ENCODE data around the gene EVC2.

EVC2 gene

DNA sequence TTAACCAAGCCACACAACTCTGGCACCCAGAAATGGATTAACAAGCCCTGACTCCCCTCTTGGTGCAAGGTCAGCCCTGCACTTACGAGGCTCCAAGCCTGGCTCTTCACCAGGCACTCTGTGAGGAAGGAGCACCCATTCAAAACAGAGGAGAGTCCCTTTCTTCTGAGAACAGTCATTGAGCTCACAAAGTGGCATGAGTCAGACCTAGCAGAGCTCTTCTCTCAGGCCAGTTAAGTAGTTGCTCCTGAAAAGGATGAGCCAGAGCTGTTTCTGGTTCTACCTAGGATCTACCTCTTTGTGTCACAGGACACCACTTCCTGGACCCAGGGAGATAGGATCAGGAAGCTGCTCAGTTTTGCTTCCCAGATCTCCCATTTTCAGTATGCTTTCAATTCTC, 48.2 kb downstream of the EVC2 start:
- DNase-seq: no peak

DNA sequence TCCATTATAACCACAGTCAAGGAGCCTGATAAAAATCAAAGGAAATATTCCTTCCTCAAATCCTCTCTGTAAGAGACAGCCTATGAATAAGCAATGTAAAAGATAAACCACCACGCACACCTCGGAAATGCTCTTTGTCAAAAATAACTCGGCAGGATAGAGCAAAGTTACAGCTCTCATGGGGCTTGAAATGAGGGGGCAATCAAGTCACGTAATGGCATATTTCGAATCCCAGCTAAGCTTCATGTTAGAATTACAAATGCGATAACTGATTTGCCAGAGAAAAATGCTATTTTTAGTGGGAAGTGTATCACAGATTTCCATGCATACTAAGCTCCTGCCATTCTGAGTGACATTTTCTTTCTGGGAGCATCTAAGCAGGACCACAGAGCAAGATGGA, 49.4 kb downstream of the EVC2 start:
- DNase-seq: no peak

DNA sequence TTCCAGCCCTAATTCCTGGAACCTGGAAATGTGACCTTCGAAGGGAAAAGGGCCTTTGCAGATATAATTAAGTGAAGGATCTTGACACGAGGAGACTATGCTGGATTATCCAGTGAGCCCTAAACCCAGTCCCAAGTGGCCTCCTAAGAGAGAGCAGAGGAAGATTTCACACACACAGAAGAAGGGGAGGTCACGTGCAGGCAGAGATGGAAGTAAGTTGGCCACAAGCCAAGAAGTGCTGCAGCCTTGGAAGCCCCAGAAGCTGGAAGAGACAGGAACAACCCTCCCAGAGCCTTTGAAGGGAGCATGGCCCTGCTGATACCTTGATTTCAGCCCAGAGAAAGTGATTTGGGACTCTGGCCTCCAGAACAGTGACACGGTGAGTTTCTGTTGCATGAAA, 51.9 kb downstream of the EVC2 start:
- DNase-seq: no peak

DNA sequence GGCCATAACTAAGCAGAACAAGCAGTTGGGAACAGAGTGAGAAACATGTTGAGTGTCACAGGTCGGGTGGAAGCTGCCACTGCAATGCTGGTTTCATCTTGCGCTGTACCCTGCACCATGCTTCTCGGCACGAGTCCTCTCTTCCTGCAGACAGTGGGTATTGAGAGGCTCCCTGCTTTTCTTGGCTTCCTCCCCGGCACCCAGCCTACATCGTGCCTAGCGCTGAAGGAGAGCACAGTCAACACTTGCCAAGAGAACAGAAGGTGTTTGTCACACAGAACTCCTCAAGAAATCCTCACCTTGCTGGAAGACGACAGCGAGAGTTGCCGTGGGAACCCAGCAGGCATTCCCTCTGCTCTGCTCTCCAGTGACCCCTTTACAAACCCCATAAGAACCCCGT, 53.6 kb downstream of the EVC2 start:
- DNase-seq: no peak

DNA sequence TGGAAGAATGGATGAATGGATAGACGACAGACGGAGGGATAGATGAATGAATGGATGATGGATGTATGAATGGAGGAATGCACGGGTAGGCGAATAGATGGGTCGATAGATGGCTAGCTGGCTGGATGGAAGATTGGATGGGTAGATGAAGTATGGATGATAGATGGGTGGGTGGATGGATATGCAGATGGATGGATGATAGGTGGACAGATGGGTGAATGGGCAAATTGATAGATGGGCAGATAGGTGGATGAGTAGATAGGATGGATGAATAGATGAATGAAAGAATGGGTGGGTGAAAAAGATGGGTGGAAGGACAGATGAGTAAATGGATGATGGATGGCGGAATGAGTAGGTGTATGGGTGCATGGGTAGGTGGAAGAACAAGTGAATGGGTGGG, 57.3 kb downstream of the EVC2 start:
- no peak for DNase-seq

DNA sequence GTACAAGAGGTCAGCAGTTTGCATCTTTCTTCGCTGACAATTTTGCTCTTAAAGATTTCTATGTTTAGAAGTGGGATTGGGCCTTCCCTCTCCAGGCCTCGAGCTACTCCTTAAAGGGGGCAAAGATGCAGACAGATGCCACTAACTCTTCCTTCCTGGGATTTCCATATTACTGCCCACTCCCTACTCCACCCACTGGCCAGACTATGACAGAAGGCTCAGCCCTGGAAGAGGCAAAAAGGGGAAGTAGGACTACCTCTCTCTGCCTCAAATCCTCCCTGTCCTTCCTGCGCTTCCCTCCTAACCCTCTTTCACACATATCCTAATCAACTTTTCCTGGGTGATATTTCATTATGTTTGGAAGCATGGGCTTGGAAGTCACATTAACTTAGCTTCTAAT, 58.3 kb downstream of the EVC2 start:
- DNase-seq: no peak

DNA sequence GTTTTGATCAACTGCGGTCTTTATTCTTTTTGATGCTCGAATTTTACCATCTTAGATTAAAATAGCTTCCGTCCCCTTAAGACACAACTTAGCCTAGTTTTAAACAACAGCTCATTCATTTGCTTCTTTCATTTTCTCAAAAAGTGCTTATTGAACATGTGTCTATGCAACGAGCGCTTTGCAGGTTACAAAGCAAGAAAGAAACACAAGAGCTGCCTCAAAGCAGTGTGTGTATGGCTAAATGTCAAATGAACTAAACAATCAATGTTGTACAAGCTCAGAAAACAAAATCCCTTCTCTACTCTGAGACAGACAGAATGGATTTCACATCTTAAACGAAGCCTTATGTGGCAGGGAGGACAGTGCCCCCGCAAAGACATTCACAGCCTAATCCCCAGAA, 61.0 kb downstream of the EVC2 start:
- DNase-seq: no peak

DNA sequence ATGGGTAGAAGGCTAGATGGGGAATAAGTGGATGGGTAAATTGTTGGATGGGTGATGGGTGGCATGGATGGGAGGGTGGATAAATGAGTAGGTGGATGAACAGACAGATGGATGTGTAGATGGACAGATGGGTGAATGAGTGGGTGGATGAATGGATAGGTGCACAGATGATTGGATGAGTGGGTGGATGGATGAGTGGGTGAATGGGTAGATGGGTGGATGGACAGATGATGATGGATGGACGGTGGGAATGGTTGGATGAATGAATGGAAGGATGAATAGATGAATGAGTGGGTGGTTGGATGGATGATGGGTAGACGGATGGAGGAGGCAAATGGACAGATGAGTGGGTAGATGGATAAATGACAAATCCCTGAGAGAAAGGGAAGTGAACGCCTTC, 68.3 kb downstream of the EVC2 start:
- DNase-seq: no peak

DNA sequence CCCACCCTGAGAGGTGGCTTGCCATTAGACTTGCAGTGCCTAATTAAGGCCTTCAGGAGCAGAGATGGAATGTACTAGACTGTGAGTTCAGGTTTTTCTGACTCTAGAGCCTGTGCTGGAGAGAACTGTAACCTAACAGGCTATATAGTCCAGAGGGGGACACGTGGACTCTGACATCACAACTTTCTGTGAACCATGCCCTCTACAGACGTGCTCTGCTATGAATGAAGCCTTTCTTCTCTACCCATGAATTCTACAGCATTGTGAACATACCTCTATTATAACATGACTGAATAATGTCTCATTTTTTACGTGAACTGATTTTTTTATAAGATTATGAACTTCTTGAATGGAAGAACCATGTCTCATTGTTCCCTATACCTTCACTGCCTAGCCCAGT, 68.8 kb downstream of the EVC2 start:
- DNase-seq: no peak

DNA sequence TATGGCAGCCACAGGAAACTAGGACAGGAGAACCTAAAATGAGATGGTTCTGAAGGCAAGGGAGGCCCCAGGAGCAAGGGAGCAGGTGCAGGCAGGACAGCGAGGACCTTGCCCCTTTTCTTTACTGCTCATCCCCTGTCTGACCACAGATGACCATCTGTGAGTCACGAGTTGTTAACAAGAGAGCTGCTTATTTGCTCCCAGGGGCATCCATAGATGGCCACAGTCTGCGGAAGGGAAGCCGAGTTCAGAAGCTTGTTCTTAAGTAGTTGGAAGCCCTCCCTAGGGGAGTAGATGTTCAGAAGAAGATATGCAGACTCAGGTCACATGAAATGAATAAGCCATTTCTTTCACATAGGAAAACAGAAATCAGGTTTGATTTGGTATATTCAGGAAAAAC, 69.4 kb downstream of the EVC2 start:
- no peak for DNase-seq

DNA sequence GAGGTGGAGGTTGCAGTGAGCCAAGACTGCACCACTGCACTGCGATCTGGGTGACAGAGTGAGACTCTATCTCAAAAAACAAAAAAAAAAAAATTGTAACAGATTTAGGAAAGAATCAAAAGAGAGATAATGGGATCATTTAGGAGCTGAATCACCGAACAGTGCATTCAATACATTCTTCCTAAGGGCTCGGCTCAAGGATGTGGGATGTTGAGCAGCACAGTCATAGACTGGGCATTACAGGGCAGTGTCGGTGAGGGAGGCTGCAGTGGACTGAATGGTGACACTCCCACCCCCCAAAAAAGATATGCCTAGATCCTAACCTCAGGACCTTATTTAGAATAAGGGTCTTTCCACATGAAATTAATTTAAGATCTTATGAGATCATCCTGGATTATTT, 70.0 kb downstream of the EVC2 start:
- DNase-seq: no peak

DNA sequence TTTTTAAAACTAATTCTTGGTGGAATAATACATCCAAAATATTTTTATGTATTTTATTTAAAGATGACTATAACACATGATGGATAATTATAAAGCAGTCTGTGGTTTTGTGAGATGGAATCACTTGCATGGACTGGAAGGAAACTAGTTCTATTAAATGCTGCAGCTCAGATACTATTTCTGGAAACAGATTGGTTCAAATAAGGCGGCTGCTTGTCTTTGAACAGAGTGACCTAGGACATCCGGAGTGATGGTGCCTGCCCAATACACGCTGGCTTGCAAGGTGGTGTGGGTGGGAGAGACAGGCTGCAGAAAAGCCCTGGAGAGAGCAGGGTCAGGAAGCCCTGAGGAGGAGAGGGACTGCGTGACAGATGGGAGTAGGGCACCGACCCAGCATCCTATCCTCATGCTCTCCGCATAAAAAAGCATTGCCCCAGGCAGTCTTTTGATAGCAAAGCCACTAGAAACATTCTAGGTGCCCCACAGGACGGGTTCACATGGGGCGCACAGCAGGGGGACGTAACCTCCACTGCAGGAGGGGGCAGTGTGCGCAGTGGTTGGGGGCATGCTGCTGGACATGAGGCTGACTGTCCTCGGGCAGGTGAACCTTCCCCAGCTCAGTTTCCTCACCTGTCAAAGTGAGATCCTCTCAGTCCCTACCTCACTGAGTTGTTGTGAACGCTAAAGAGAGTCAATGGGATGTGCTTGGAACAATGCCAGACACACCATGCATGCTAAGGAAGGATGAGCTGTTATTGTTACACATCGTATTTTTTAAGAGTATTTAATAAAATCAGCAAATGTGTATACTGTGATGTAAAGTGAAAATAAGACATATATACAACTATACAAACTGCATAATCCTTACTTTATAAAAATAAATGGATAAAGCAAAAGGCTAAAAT, 71.3 kb downstream of the EVC2 start:
- DNase-seq: no peak

DNA sequence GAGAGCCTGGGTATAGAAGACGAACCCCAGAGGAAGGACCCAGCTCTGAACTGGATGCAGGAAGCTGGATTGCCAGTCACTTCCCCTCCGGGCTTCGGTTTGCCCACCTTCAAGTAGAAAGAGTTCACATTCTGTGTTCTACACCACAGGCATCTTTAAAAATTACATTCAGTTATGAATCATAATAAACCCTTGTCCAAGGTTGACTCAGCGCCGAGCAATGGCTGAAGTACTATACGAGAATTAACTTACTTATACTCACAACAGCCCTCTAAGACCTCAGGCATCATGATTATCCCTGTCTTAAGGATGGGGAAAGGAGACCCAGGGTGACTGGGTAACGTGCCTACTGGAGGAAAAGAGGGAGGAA, 72.5 kb downstream of the EVC2 start:
- no peak for DNase-seq

DNA sequence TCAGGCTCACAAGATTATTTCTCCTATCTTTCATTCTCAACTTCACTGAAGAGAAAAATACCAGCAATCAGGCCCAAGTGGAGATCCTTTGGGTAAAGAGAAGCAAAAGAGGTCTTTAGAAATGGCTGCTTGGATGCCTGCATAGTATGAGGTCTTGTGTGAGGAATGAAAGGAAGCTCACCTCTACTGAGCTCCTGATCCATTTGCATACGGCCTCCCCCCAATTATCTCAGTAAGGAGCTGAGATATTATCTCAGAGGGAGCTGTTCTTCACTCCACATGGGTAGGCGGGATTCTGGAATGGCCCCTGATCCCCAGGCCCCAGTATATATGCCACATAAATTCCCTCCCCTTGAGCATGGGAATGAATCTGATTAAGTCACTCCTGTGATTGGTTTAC, 75.8 kb downstream of the EVC2 start:
- no peak for DNase-seq

DNA sequence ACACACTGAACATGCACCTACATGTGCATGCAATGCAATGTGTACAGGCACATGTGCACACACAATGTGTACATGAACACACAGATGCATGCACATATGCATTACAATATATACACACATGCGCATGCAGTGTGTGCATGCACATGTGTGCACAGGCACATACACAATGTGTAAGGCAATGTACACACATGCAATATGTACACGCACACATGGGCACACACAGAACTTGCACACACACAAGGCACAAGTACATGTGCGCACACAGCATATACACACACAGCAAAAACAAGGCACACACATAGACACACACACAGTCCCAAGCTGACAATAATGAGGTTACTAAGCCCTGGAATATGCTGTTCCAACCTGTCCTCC, 76.3 kb downstream of the EVC2 start:
- no peak for DNase-seq

DNA sequence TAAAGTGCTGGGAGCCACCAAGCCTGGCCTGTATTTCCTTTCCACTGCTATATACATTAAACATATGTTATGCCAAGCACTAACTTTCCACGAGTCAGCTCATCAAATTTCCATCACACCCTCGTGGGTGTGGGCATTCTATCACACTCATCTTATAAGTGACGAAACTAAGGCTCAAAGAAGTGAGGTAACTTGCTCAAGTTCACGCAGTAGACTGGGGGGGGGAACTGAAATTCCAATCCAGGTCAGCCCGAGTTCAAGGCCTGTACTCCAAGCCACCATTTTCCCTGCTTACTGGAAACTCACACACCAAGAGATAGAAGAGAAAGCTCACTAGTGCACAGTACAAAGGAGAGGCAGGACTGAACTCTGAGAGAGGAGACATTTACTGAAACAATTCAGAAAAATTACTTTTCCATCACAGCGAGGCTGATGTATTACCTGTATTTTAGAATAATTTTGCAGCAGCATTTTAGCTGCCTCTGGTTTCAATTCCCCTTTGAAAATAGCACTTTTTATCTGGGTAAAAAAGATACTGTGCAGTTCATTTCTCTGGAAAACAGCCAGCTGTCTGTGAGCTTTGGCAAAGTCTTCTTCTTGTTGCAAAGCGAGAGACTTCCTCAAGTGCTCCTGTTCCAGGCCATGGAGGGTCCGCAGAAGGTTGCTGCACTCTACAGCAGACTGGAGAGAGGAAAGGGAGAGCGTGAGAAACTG, 76.8 kb downstream of the EVC2 start:
- no peak for DNase-seq

DNA sequence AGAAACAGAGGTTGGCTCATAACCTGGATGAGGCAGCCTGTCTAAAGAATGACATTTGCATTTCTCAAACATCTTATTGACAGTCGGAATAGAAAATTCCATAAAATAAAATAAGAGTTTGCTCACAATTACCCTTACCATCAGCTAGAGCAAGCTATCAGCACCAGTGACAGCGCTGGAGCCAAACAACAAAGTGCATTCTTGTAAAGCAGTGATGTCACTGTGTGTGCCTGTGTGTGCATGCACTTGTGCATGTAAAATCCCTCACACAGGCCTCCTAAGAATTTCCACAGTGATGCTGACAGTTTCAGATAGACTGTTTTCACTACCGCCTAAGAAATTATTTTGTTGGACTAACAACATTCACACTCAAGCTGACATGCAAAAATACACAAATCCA, 77.6 kb downstream of the EVC2 start:
- no peak for DNase-seq

DNA sequence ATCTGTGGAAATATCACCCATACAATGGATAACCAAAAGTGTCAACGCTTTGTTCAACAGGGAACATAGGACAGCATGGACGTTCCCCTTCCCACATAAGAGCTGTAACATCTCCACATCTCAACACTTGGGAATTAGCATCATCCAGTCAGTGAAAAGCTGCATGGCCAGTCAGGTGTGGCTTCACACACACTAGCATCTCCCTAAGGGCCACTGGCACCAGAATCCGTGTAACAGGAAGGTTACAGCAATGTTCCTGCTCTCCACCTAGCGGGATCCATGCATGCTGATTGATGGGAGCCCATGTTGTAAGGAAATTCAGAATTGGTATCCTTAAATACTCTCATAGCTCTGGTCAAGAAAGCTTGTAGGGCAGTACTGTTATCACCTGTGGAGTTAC, 78.8 kb downstream of the EVC2 start:
- DNase-seq: no peak

DNA sequence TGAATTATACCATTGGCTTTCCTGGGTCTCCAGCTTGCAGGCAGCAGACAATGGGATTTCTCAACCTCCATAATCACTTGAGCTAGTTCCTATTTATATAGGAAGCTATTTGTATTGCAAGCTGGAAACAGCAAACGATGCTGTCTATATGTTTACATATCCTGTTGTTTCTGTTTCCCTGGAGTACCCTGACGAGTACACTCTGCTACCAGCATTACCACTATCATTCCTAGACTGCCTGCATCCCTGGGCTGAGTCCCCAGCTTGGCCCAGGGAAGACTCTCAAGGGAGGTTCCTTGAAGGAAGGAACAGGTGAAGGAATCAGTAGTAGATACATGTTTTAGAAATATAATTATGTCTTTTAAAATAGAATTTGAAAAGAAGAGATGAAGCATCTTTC, 81.4 kb downstream of the EVC2 start:
- no peak for DNase-seq

DNA sequence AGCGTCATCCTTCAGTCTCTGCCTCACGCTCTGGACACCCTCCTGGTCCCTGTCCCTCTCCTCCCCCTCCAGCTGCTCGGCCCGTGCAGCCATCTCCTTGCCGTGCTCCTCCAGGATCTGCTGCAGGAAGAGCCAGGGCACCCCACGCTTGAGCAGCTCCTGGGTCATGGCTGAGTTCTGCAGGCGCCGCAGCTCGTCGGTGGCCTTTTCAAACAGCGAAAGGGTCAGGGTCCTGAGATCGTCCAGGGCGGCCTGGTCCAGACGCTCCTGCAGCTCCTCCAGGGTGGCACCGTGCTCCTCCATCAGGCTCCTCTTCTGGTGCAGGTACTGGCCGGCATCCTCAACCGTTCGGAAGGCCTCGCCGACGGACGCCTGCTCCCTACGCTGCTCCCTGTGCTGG, 85.8 kb downstream of the EVC2 start:
- no peak for DNase-seq

DNA sequence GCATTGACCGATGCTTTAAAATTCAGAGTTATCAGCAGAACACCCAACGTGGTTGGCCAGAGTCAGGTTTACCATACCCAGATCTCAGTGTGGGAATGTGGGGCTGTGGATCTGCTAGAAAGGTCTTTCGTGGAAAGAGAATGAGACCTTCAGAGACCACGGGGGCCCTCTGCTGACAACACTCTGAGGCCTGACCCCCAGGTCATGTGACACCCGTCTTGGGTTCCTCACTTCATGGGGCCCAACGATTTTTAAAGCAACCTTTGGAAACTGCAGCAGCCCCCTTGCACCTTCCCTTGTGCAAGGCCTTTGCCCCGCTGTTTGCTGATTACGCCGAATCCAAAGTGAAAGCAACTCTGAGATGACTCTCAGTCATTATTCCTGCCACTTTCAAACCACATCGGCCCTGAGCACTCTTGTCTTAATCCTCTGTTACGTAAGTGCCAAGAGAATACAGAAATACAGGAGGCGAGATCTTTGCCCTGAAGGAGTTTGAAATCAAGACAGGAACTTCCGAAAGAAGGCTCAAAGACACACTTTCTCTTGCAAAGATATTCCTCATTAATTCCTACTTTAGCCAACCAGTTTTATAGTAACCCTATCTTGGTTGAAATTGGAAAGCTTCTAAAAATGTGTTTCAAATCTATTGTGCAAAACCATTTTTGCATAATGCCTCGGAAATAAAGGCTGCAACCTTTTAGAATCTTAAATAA, 88.3 kb downstream of the EVC2 start:
- DNase-seq: no peak

DNA sequence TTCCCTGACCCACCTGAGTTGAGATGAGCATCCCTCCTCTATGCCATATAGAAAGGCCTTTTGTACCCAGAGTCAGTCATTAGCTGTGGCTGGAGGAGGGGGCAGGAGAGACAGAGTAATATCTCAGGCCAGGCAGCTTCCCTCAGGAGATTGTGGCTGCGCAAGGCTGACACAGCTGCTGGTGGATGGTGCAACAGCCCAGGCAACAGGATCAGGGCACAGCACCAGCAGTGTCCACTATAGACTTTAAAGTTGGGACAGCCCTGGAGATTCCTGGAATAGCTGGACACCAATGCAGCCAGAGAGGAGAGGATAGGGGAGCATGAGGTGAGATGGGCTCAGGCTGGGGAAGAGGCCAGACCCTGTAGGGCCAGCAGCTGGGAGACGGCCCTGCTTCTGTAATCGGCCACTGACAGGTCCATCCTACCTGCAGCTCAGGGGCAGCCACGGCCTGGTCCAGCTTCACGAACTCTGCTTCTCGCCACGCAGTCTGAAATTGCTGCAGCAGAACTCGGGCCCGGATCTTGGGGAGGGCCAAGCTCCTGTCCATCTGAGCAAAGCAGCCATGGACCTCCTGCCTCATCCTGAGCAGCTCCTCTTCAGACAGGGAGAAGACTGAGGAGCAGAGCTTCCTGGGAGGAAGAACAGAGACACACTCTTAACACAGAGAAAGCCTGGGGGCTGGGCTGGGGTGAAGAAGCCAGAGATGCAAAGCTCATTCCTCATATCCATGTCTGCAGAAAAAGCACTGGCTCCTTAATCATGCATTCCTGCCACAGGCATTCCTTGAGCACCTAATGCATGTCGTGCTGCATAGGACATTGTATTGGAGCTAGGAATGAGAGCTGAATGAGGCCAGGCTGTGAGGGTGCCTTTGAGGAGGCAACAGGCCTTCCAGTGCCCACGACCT, 90.1 kb downstream of the EVC2 start:
- no peak for DNase-seq

DNA sequence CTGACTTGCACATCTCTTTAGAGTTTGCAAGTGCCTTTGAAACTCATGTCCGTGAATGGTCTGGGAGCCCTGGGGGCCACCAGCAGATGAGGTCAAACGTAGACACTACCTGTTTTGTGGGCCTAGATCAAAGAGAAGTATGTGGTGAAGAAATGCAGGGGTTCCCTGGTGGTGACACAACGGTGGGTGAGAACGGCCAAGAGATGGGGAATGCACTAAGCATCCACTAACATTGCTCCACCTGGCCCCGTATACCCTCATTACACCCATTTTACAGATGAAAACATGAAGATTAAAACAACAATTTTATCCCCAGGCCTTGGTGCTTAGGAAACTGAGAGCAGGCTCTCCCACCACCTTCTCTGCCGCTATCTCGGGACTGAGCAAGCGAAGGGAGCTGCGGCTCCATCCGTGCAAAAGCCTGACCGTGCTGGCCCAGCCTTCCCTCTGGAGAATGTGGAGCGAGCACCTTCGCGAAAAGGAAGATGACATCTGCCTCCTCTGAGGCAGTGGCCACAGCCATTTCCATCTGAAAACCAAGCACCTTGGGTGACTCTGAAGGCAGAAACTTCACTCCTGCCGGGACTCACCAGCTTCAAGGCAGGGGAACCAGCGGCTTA, 91.9 kb downstream of the EVC2 start:
- DNase-seq: no peak
